K562 (cell line): Measurements from ENCODE around the gene ALDOB. TPM values are rescaled to one million over a fixed set of nuclear protein-coding genes. Genes with fewer than 3 reads are reported as not detected.
A peak's percentile ranks its signal among the peaks of the same experiment; 100 is the strongest.

Source experiments
- CBX5 ChIP-seq: IDR thresholded peaks from 2 replicates; pipeline ENCODE4 v1.6.1; 2014; ENCODE audit warnings: low read depth, borderline replicate concordance
- CLOCK ChIP-seq: fragments of 250-450 bp; sonication (Bioruptor Pico); IDR thresholded peaks from 2 replicates; pipeline ENCODE4 v1.4.0; 2020; ENCODE audit warnings: mild to moderate bottlenecking, moderate library complexity, borderline replicate concordance
- FOSL1 ChIP-seq: fragments of 200-800 bp; sonication (Bioruptor generic); conservative IDR thresholded peaks from 2 replicates; pipeline ENCODE4 v1.6.1; 2016; ENCODE audit warnings: missing genetic modification characterization, missing compliant biosample characterization
- HNRNPH1 ChIP-seq: fragments of 200-400 bp; formaldehyde crosslinking; optimal IDR thresholded peaks from 2 replicates; pipeline ENCODE3; 2017; ENCODE audit warnings: low read depth, mild to moderate bottlenecking, low read length, moderate library complexity
- KAT2B ChIP-seq: IDR thresholded peaks from one replicate; pipeline ENCODE4 v1.6.1; 2012; ENCODE audit warnings: low read depth, mild to moderate bottlenecking, control low read depth, inconsistent platforms, low read length, moderate library complexity
- KDM2B ChIP-seq: fragments of 250-450 bp; sonication (Bioruptor Pico); IDR thresholded peaks from 2 replicates; pipeline ENCODE4 v1.8.0; 2021; ENCODE audit warnings: mild to moderate bottlenecking, moderate library complexity
- MCM3 ChIP-seq: fragments of 450-650 bp; IDR thresholded peaks from 2 replicates; pipeline ENCODE4 v1.6.1; 2016
- PHF21A ChIP-seq: fragments of 450-650 bp; IDR thresholded peaks from 2 replicates; pipeline ENCODE4 v1.6.1; 2017; ENCODE audit warnings: low read depth, borderline replicate concordance
- SNAPC5 ChIP-seq: fragments of 250-450 bp; sonication (Bioruptor Pico); IDR thresholded peaks from 2 replicates; pipeline ENCODE4 v1.8.0; 2021; ENCODE audit warnings: moderate library complexity, mild to moderate bottlenecking, inconsistent platforms
- TRIM25 ChIP-seq: fragments of 450-650 bp; IDR thresholded peaks from 2 replicates; pipeline ENCODE4 v1.7.0; 2016; ENCODE audit warnings: borderline replicate concordance
- ZBTB26 ChIP-seq: fragments of 450-650 bp; formaldehyde crosslinking; IDR thresholded peaks from 2 replicates; pipeline ENCODE4 v1.4.0; 2022; ENCODE audit warnings: missing genetic modification characterization
- ZKSCAN1 ChIP-seq: fragments of 150-350 bp; IDR thresholded peaks from 2 replicates; pipeline ENCODE4 v1.6.1; 2016; ENCODE audit warnings: low read depth, low read length
- ZNF695 ChIP-seq: fragments of 450-650 bp; formaldehyde crosslinking; IDR thresholded peaks from 2 replicates; pipeline ENCODE4 v1.4.0; 2020; ENCODE audit warnings: mild to moderate bottlenecking, moderate library complexity
- ZNF766 ChIP-seq: fragments of 200-800 bp; sonication (Bioruptor generic); conservative IDR thresholded peaks from 2 replicates; pipeline ENCODE4 v1.6.1; 2016; ENCODE audit warnings: missing genetic modification characterization, missing compliant biosample characterization
- polyA plus RNA-seq, 8 experiments: library from polyadenylated mRNA; depleted of rRNA in 4 of 8; stranded (reverse) in 5 of 8; unstranded in 3 of 8; fragments of >200 nt; fragmentation: Nextera tagmentation in 2 of 8; fragmentation: Illumina TruSeq in 1 of 8; extraction: Ambion mirVana in 2 of 8; extraction: Trizol in 1 of 8; gene quantifications; 2 replicates each; pipeline versions ENCODE4 v1.2.1 to v1.2.3, GENCODE V29; 2011 to 2014; ENCODE audit warnings: inconsistent platforms in 1 of 8, missing spikeins in 1 of 8
- total RNA-seq, 7 experiments: library from RNA; depleted of rRNA in 6 of 7; stranded (reverse); fragments of >200 nt in 6 of 7; fragmentation: Illumina TruSeq in 2 of 7; extraction: Trizol in 2 of 7; gene quantifications; 2 replicates each; pipeline versions ENCODE4 v1.2.1 to v1.2.3, GENCODE V29; 2011 to 2021; ENCODE audit warnings: low replicate concordance in 1 of 7
- TF ChIP-seq, protein P1 (sequence below): fragments of 250-450 bp; sonication (Bioruptor Pico); IDR thresholded peaks from 2 replicates; pipeline ENCODE4 v1.5.0; 2021; ENCODE audit warnings: mild to moderate bottlenecking, moderate library complexity
- TF ChIP-seq, protein P2 (sequence below): sonication (generic); formaldehyde crosslinking; IDR thresholded peaks from 2 replicates; pipeline ENCODE4 v1.8.0; 2022; ENCODE audit warnings: mild to moderate bottlenecking, missing genetic modification reagents

The ALDOB gene
- total and polyA plus RNA-seq, 9 of the 15 experiments (the other 6 are each of a cell fraction or from before 2014, with no cell fraction given), result 0.80 TPM; not detected in 8

DNA sequence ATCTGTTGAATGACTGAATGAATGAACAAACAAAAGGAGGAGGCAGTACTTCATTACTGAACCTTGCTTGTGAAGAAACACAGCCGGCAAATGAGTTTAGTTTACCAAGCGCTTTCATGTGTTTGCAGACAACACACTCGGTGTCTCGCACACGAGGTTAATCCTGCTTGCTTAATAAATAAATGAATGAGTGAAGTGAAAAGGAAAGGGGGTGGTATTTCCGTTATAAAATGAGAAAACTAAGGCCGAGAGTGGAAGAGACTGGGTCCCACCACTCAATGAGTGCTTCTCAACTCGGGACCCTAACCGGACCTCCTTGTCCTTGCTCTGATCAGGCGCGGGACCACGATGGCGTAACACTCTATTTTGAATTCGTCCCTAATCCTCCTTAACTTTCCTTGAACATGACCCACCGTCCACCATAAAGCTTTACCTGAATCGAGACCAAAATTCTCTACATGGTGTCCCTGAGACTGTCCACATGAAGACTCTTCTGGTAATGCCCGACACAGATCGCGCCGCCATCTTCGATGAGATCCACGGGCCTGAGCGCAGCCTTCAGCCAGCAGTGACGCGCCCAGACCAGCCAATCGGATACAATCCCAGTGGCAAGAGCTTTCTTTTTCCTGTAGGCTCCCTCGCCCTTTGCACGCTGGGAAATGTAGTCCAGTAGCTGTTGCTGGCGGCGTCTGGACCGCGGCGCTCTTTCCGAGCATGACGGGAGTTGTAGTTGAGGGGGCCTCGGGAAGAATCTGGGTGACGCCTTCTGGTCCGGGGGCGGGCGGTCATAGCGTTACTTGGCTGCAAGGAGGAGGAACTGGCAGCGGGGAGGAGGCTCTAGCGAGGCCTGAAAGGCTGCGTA is 37.3 kb downstream of the ALDOB start, which contains the start of the genes MRPL50 and ZNF189 (continued):
- TF ChIP-seq ZBTB26 (no peak), ZNF766 (CRISPR knock-in tag) (no peak), ZNF695 (no peak), HNRNPH1 (no peak), CLOCK (no peak), CBX5 (no peak), KAT2B (no peak), KDM2B (CRISPR knock-in tag) (no peak), PHF21A (no peak), SNAPC5 (CRISPR knock-in tag) (no peak), ZKSCAN1 (peak; percentile 28; the same call in 1 of the 2 replicates), TRIM25 (no peak), FOSL1 (tag) (0 out of 2 replicates have a peak, but pooled peaks have one; percentile 42), MCM3 (no peak)
- TF ChIP-seq, protein P1, sequence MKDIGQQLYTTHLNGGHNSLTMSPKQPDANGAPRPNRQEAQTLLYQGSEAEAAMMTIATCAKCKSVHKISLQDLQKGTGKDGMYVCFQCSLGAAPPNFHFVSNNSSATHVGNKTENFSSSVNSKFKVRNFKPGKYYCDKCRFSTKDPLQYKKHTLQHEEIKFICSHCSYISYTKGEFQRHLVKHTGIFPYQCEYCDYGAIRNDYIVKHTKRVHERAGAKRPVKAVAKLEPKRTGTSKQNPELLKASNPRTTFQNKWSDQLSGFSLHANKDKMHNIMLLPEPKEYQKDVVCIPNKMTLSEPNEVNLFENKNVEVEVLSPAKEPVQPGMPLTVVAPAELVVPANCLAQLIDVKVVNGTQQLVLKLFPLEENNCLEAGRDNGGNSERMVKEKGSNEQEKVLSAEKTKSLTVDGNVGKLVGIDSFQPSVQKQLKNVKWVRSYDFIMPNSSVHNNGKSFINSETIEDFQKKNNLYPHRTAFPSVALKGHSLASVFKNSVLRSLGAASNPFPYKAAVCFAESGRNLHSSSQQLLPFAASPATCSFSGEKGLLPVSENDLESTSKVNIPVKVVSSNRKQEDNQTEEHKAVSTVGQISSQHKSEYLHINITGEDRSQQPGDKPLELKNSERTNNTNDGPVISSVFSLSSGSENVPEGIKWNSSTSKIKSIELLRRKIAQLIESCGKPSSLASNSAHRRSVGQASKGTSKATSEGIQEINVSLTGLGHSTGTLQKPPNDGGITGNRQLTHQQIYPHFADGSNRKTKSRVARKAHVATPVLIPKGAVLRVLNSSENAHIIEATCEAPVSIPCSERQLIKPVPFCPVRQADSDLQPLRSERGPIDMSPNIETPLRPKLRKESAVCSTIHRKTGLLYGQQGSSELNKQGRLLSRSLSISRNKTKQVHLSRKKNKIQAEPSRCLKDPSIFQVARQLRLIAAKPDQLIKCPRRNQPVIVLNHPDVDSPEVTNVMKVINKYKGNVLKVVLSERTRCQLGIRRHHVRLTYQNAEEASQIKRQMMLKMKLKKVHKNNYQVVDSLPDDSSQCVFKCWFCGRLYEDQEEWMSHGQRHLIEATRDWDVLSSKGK (CRISPR knock-in tag), result no peak
- TF ChIP-seq, protein P2, sequence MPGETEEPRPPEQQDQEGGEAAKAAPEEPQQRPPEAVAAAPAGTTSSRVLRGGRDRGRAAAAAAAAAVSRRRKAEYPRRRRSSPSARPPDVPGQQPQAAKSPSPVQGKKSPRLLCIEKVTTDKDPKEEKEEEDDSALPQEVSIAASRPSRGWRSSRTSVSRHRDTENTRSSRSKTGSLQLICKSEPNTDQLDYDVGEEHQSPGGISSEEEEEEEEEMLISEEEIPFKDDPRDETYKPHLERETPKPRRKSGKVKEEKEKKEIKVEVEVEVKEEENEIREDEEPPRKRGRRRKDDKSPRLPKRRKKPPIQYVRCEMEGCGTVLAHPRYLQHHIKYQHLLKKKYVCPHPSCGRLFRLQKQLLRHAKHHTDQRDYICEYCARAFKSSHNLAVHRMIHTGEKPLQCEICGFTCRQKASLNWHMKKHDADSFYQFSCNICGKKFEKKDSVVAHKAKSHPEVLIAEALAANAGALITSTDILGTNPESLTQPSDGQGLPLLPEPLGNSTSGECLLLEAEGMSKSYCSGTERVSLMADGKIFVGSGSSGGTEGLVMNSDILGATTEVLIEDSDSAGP (CRISPR knock-in tag), result no peak
